Pons (tissue), 1 donor: Measurements from ENCODE around the gene AFMID.
A peak's percentile ranks its signal among the peaks of the same experiment; 100 is the strongest.
"Not testable (repeated sequence)": the region's sequence is repeated elsewhere in the genome, so short reads cannot be mapped to it uniquely, and the experiment has no call there.

Source experiments
- DNase-seq: peaks from one replicate; pipeline ENCODE4 v3.0.0-alpha.2; 2016; ENCODE audit warnings: low spot score

The AFMID gene

DNA sequence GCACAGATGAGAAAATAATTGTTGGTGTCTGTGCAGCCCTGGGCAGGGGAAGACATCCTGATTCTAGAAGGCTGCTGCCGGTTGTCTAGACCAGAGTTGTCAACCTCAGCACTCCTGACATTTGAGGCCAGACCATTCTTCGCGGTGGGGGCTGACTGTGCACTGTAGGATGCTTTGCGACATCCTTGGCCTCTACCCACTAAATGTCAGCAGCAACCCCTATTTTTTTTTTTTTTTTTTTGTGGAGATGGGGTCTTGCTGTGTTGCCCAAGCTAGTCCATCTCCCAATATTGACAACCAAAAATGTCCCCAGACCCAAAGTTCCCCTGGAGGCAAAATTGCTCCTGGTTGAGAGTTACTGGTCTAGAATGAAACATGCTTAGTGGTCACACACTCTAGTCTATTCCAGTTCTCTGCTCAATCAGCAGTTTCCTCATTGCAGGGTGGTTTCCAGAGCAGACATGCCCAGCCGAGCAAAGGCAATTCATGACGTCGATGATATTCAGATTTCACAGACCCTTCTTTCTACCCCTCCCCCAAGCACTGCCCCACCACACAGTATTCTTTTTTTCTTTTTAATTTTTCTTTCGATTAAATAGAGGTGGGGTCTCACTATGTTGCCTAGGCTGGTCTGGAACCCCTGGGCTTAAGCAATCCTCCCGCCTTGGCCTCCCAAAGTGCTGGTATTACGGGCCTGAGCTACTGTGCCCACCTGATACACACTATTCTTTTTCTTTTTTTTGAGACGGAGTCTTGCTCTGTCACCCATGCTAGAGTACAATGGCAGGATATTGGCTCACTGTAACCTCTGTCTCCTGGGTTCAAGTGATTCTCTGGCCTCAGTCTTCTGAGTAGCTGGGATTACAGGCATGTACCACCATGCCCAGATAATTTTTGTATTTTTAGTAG is 32.0 kb upstream of the AFMID start:
- DNase-seq = no peak

DNA sequence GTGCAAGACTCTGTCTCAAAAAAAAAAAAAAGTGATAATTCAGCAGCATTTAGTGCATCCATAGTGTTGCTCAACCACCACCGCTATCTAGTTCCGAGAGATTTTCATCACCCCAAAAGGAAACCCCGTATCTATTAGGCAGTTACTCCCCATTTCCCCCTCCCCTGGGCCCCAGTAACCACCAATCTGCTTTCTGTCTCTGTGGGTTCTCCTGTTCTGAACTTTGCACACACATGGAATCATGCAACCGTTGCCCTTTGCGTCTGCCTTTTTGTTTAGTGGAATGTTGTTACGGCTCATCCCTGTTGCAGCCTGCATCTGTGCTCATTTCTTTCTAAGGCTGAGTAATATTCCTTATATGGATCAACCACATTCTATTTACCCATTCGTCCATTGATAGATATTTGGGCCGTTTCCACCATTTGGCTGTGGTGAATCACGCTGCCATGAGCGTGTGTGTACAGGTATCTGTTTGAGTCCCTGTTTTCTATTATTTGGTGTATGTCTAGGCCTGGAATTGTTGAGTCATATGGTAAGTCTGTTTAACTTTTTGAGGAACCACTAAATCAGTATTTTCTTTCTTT is 27.5 kb upstream of the AFMID start:
- DNase-seq = no peak

GRCh38 chr17:78163881-78164747 is 23.0 kb upstream of the AFMID start:
- DNase-seq = no peak

GRCh38 chr17:78164748-78165607 is 22.2 kb upstream of the AFMID start:
- DNase-seq = no peak

- no peak for DNase-seq
These were observed 20.7 kb upstream of the AFMID start for GRCh38 chr17:78166416-78166815.

DNA sequence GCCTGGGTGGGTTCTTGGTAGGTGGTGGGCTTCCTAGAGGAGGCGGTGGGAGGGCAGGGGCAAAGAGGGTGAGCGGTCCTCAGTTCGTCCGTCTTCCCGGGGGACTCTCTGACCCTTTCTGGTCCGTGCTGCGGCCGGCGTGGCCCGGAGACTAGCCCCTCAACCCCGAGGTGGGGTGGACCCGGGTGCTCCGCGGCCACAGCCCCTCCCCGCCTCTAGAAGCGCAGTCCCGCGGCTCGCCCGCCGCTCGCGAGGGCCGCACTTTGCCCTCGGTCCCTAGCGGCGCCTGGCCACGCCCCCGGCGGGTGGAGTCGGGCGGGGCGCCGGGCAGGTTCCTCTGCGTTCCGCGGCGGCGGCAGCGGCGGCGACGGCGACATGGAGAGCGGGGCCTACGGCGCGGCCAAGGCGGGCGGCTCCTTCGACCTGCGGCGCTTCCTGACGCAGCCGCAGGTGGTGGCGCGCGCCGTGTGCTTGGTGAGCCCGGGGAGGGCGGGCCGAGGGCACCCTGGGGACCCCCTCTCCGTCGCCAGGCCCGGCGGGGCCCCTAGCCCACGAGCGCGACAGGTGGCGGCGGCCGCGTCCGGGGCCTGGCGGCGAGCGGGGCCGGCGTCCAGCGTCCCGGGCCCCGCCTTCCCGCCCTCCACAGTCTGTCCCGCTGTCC is 18.8 kb upstream of the AFMID start, which contains the start of gene SYNGR2:
SYNGR2 (plus strand) TSS at position 340 of the 661 bp plus-strand sequence; CDS start at position 376, 36 bp downstream.
- no peak for DNase-seq

DNA sequence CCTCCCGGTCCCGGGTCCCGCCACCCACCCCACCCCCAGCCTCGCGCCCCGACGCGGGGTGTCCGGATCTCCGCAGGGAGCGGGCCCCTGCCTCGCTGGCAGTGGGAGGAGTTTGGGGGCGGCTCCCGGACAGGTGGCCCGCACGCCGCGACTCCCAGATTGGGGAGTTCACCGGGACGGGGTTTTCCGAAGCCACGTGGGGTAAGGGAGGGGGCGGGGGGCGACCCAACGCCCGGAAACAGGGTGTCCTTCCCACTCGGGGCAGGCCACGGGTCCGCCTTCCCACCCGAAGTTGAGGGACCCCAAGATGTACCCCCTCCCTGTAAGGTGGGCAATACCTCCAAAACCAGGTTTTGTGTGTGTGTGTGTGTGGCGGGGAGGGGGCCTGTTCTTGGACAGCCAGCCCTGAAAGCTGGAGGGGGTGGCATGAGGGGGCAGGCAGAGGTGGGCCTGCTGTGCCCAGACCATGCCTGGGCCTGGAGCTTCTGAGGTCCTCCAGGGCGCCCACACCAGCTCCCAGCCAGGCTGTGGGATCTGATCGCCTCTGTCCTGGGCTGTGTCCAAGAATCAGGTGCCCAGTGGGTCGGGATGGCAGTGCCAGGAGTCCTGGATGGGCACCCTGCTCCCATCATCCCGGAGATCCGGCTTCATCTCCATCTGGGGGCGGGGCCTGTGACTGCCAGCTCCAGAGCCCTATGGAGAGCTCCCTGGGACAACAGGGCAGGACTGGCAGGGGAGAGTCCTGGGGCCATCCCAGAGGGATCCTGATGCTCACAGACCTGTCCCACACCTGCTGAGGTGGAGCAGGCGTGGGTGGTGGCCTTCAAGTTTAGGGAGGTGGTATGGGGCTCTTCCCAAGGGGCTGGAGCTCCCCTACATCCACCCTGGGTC is 18.0 kb upstream of the AFMID start:
- peak; percentile 72 for DNase-seq

- DNase-seq = no peak
These were observed 16.2 kb upstream of the AFMID start for GRCh38 chr17:78170692-78171590.

- DNase-seq = not testable (repeated sequence)
These were observed 15.4 kb upstream of the AFMID start for GRCh38 chr17:78171591-78172248.

DNA sequence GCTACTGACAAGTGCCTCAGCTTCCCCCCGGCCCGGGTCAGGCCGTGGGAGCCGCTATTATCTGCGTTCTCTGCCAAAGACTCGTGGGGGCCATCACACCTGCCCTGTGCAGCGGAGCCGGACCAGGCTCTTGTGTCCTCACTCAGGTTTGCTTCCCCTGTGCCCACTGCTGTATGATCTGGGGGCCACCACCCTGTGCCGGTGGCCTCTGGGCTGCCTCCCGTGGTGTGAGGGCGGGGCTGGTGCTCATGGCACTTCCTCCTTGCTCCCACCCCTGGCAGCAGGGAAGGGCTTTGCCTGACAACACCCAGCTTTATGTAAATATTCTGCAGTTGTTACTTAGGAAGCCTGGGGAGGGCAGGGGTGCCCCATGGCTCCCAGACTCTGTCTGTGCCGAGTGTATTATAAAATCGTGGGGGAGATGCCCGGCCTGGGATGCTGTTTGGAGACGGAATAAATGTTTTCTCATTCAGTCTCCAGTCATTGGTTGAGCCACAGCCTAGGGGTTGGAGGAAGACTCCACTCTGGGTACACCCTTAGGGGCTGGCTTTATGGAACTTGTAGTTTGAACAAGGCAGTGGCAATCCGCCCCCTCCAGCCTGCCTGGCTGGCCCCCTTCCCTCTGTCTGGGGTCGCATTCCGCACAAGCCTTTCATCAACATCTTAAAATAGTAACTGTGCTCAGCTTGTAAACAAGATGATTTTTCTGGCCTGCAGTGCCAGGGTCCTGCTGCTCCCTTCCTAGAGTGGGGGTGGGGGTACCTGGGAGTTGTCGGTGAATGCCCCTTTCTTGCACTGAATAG is 14.7 kb upstream of the AFMID start:
- no peak for DNase-seq

DNA sequence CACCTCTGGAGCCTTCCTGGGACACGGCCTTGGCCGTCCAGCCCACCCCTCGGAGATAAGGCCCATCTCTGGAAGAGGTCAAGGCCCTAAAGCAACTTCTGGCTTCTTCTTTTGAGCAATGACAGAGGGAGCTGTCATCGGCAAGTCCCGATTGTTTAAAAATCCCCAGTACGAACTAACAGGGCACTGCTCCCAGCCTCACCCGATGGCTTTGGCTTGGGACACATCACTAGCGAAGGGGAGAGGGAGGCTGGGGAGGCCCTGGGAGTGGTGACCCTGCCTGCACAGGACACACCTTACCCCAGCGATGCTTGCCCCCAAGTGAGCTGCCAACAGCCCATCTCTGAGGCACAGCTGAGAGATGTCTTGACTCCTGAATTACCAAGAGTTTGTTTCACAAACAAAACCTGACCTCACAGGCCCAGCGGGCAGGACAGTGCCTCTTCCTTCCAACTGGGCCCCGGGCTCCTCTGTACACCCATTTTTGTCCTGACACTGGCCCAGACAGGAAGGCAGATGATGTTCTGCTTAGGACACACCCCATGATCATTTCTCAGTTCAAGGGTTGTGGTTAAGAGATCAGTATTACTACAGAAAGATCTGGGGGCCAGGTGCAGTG is 14.0 kb upstream of the AFMID start:
- no peak for DNase-seq

DNA sequence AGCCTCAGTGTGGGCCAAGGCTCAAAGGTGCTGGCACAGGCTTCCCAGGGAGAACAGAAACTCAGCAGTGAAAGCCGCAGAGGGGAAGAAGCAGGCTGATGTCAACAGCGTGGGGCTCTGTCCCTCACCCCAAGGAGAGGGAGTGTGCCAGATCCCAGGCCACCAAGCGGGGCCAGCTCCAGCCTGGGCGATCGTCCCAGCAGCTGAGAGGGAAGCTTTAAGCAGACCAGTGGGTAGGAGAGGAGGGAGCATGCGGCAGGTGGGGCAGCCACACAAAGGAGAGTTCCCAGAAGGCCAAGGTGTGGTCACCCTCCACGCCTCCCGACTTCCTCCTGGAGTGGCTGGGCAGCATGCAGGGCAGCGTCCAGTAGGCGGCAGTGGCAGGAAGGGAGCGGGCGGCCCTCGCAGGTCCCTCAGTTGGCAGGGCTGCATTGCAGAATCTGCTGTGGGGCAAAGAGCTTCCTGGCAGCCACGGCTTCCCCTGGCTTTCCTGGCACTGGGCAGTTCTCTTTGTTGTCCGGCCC is 12.8 kb upstream of the AFMID start:
- peak; percentile 90 for DNase-seq

DNA sequence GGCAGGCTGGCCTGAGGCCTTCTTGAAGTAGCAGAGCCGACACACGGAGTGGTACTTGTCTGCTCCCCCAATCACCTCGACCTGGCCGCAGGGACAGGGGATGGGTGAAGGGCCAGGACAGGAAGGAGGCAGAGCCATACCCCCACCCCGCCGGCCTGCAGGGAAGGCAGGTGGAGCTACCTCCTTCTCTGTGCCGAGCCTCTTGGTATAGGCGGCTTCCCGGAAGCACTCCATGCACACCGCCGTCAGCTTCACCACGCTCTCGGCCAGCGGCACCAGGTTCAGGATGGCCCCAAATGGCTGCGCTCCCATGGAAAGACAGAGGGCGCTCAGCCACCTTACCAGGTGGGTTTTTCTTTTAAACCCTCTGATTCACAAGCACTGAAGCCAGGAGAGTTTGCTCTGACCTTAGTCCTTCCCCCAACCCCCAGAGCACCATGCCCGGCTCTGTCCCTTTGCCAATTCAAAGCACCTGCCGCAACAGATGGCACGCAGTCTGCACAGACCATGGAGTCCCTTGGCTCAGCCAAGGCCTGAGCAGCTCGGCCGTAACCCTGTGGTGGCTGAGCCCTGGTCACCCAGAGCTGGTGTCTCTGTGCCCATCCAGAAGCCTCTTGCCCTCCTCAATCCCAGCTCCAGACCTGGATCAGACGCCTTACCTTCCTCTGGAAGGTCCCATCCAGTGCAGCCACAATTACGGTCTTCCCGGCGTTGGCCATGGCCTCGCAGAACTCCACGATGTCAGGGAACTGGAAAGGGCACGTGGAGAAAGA is 12.1 kb upstream of the AFMID start:
- no peak for DNase-seq

- no peak for DNase-seq
These were observed 11.6 kb upstream of the AFMID start for GRCh38 chr17:78175643-78175981.

- DNase-seq = no peak
These were observed 10.6 kb upstream of the AFMID start for GRCh38 chr17:78176548-78177025.

DNA sequence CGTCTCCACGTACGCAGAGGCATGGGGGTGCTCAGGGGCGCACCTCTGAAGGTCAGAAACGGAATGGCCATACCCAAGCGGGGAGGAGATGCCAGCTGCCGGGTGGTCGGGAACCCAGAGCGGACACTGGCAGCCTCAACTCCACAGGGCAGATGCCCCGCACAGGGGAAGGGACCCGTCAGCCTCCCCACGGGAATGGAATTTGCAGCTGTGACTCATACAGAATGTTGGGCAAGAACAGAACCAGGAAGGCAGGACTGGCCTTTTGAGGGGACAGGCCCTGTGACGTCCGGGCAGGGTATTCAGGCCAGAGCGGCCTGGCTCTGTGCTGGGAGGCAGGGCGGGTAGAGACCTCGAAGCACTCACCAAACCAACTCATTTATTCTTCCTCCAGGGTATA is 7.8 kb upstream of the AFMID start:
- no peak for DNase-seq
